ENCODE data around the gene KRT9. TPM values are rescaled to one million over a fixed set of nuclear protein-coding genes. Genes with fewer than 3 reads are reported as not detected.
A peak's percentile ranks its signal among the peaks of the same experiment; 100 is the strongest.
"Not testable (repeated sequence)": the region's sequence is repeated elsewhere in the genome, so short reads cannot be mapped to it uniquely, and the experiment has no call there.

KRT9 gene
- total RNA-seq, 1 experiment from 2014 or later = not detected

- no peak for DNase-seq (ENCODE audit: low read depth)
Measured at GRCh38 chr17:41580244-41580575, 8.4 kb upstream of the KRT9 start.

DNA sequence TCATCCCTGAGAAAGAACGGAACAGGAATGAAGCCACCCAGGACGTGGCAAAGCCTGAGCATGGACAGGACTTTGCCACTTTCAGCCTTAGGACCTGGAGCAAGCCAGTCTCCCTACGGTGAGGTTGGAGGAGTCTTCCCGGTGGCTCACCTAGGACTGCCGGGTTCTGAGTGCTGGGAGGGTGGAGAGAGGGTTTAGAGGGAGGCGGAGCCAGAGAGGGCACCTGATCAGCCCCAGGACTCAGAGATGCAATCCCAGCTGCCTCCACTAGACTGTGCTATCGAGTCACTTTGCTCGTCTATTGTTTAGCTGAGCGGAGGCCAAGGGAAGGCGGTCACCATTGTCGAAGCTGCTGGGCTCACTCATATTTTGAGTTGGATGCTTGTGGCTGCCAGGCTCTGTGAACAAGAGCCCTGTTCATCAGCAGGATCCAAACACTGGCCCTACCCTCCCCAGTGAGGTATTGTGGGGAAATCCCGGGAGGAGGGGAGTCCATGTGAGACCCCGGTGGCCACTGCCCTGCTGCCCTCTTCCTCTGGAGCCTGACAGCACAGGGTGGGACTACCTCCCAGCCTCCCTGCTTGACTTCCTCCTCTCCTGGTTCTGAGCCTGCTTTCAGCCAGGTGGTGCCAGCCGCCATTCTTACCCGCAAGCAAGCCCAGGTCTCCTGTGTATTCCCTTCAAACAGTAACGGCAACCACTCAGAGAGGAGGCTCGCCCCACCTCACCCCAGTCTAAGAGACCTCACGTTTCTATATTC, 7.8 kb upstream of the KRT9 start:
- peak; percentile 65 for DNase-seq (ENCODE audit: low read depth)

- no peak for DNase-seq (ENCODE audit: low read depth)
Measured at GRCh38 chr17:41578971-41579370, 7.1 kb upstream of the KRT9 start.

- no peak for DNase-seq (ENCODE audit: low read depth)
Measured at GRCh38 chr17:41578538-41578937, 6.7 kb upstream of the KRT9 start.

DNA sequence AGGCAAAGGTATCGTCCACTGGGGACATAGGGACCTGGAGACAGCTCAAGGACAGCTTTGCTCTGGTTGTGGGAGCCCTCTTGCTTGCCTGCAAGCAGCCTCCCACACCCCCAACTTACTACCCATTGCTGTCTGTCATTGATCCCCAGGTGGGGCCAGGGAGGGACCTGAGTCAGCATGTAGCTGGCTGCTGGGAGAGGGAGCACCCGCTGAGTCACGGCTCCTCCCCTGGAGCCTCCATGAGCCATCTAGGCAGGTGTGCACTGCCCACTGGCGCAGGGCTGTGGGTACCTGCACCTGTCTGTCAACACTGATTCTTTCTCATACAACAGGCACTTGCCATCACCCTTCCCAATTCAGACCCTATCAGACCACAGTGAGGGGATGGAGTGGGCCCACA, 4.9 kb upstream of the KRT9 start:
- DNase-seq (ENCODE audit: low read depth) = not testable (repeated sequence)

- DNase-seq (ENCODE audit: low read depth) = no peak
Measured at GRCh38 chr17:41575336-41575735, 3.5 kb upstream of the KRT9 start.

- DNase-seq (ENCODE audit: low read depth) = no peak
Measured at GRCh38 chr17:41567317-41567716, 4.5 kb downstream of the KRT9 start.

DNA sequence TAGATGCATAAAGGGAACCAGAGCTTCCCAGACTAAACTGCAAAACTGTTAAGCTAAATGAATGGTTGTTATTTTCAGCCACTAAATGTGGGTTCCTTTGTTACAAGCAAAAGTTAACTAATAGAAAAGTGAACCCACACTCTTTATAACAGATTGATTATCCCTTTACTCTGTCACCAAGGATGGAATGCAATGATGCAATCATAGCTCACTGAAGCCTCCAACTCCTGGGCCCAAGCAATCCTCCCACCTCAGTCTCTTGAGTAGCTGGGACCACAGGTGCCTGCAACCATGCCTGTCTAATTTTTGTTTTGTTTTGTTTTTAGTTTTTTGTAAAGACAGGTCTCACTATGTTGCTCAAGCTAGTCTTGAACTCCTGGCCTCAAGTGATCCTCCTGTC, 6.5 kb downstream of the KRT9 start:
- DNase-seq (ENCODE audit: low read depth) = no peak

DNA sequence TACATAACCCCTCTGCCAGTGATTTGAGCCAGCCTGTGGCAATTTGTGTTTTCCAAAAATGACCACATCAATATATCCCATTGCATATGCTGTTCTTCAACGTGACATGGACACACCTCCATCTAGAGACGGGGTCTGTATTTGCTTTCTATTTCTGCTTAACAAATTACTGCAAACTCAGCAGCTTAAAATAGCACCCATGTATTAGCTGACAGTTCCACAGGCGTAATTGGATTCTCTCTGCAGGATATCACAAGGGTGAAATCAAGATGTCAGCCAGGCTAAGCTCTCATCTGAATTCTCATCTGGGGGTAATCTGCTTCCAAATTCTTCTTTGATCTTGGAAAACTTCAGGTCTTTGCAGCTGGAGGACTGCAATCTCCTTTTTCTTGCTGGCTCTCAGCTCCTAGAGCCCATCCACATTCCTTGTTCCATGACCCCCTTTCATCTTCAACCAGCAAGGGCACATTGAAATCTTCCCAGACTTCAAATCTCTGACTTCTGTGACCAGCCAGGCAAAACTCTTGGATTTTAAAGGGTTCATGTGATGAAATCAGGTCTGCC, 8.2 kb downstream of the KRT9 start:
- DNase-seq (ENCODE audit: low read depth) = no peak

- no peak for DNase-seq (ENCODE audit: low read depth)
Measured at GRCh38 chr17:41561554-41561953, 10.3 kb downstream of the KRT9 start.

GRCh38 chr17:41559548-41559947, 12.3 kb downstream of the KRT9 start:
- DNase-seq (ENCODE audit: low read depth) = peak; percentile 6

DNA sequence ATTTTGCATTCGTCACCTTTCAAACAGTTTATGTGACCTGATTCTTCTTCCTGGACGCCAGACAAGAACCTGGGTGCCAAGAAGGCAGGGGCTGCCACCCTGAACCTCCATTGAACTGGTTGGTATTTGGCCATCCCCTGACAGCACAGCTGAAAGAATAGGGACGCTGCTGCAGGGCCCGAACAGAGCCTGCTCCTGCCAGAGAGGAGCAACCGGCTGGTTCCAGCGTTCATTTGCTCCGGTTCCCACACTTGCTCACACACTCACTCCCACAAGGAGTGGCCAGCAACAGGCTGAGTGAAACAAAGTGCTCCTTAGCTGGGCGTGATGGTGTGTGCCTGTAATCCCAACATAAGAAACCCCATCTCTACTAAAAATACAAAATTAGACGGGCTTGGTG, 14.9 kb downstream of the KRT9 start:
- no peak for DNase-seq (ENCODE audit: low read depth)

- no peak for DNase-seq (ENCODE audit: low read depth)
Measured at GRCh38 chr17:41556306-41556705, 15.6 kb downstream of the KRT9 start.

DNA sequence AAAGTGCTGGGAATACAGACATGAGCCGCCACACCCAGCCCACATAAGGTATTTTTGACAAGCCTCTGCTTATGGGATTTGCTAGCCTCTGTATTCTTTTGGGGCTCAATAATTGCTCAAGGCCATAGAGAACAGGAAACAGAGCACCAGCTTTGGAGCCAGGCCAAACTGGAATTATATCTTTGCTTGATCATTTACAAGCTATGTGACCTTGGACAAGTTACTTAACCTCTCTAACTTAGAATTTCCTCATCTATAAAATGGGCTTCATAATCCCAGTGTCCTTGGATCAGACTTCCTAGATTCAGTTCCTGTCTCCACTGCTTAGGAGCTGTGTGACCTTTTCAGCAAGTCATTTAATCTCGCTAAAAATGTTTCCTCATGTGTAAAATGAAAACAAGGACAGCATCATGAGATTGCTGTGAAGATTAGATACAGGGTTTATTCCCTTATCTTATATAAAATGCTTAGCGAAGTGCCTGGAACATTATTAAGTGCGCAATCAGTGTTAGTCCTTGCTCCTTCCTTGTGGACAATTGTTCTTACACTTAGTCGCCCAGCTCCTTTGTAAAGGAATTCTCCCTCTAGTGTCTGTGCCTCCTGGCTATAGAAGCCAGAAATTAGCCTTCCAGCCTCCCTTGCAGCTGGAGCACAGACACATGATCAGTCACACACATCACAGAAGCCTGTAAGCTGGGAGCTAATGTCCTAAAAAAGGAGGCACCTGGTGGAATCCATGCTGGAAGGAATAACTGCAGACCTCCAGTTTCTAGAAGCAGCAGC, 16.6 kb downstream of the KRT9 start:
- no peak for DNase-seq (ENCODE audit: low read depth)

DNA sequence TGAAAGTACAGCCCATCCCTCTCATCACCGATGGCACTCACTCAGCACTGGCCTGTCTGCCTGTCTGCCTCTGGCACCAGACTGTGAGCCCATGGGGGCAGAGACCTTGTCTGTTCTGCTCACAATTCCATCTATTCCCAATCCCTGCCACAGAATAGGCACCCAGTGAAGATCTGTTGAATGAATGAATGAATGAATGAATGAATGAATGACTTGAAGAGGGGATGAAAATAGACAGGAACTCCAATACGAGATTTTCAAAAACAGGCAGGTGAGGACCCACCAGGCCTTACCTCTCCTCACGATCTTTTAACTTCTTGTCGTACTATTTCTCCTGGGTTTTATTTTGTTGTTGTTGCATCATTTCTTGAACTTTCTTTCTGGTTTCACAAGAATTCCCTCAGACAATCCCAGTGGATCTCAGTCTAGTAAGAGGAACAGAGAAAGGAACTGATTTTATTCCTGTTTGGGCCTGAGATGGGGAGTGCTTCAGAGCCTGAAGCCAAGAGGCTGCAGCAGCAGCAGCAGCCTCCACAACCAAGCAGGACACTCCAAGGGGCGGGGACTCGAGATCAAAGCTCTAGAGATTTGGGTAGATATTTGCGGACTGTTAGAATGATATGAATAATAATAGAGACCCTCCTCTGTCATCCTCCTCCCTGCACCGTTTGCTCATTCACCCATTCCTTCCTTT, 17.7 kb downstream of the KRT9 start:
- DNase-seq (ENCODE audit: low read depth) = no peak

GRCh38 chr17:41553176-41553575, 18.7 kb downstream of the KRT9 start:
- DNase-seq (ENCODE audit: low read depth) = peak; percentile 16

- no peak for DNase-seq (ENCODE audit: low read depth)
Measured at GRCh38 chr17:41552455-41552854, 19.4 kb downstream of the KRT9 start.

- no peak for DNase-seq (ENCODE audit: low read depth)
Measured at GRCh38 chr17:41551365-41551764, 20.5 kb downstream of the KRT9 start.

- no peak for DNase-seq (ENCODE audit: low read depth)
Measured at GRCh38 chr17:41549596-41550039, 22.2 kb downstream of the KRT9 start.

DNA sequence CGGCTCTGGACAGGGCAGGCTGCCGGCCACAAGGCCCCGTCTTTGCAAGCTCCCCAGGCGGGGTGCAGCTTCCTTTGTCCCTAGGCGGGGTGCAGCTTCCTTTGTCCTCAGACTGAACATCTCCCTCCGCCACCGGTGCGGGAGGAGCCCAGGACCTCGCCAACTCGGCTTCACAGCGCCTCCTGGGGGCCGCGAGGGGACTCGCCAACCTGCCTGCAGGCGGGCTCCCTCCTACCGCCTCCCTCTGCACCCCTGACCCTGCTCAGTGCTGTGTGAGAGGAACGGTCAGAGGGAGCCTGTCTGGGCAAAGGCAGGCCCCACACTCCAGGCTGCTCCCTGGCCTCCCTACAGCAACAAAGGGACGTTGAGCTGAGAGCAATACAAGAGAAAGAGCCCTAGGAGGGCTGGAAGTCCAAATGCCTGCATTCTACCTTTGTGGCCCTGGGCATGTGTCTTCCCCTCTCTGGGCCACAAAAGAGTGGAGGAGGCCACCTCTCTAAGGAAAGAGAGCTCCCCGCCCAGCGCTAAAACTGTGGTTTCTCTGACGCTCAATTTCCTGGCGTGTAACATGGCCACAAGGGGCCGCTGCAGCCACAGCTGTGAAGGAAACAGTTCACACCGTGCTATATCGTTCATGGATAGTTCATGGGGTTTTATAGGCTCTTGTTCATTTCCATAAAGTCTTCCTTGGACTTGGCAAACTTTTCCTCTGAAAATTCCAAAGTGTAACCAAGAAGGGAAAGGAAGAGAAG, 22.8 kb downstream of the KRT9 start:
- DNase-seq (ENCODE audit: low read depth) = peak; percentile 79

All from LHCN-M2 (cell line).